Mesenchymal stem cell (in vitro differentiated cells and primary cell): ENCODE measurements around the gene GRAMD4.

Experiments used
- DNase-seq: peaks from one replicate; pipeline ENCODE4 v3.0.0-alpha.2; 2013
- H2AFZ ChIP-seq: one replicate; pipeline ENCODE4 v1.6.1; 2013; ENCODE audit warnings: low read depth, mild to moderate bottlenecking, control low read depth, inconsistent platforms, low read length, moderate library complexity
- H2AK5ac ChIP-seq: 2 replicates; pipeline ENCODE4 v1.6.1; 2013; ENCODE audit warnings: low read length, moderate library complexity, mild to moderate bottlenecking, inconsistent platforms; ENCODE audit not compliant: severe bottlenecking
- H2BK120ac ChIP-seq: one replicate; pipeline ENCODE4 v1.6.1; 2013; ENCODE audit warnings: low read depth, mild to moderate bottlenecking, inconsistent platforms, low read length, moderate library complexity
- H2BK12ac ChIP-seq, 2 experiments: one replicate each; pipeline ENCODE4 v1.6.1; 2013; ENCODE audit warnings: inconsistent platforms in 2 of 2, low read length in 2 of 2, mild to moderate bottlenecking in 2 of 2, moderate library complexity in 2 of 2, control low read depth in 1 of 2
- H2BK15ac ChIP-seq: one replicate; pipeline ENCODE4 v1.6.1; 2013; ENCODE audit warnings: mild to moderate bottlenecking, low read depth, inconsistent platforms; ENCODE audit not compliant: poor library complexity, severe bottlenecking
- H2BK5ac ChIP-seq: 2 replicates; pipeline ENCODE4 v1.6.1; 2013; ENCODE audit warnings: low read depth, mild to moderate bottlenecking, low read length, control low read depth, inconsistent platforms; ENCODE audit not compliant: poor library complexity, severe bottlenecking
- H3K14ac ChIP-seq, 2 experiments: one replicate each; pipeline ENCODE4 v1.6.1; 2013; ENCODE audit warnings: inconsistent platforms in 2 of 2, low read length in 2 of 2, control low read depth in 1 of 2, mild to moderate bottlenecking in 1 of 2, moderate library complexity in 1 of 2
- H3K18ac ChIP-seq, 2 experiments: one replicate each; pipeline ENCODE4 v1.6.1; 2013; ENCODE audit warnings: inconsistent platforms in 2 of 2, low read length in 2 of 2, control low read depth in 1 of 2, low read depth in 1 of 2, mild to moderate bottlenecking in 1 of 2
- H3K23ac ChIP-seq, 2 experiments: one replicate each; pipeline ENCODE4 v1.6.1; 2013; ENCODE audit warnings: inconsistent platforms in 2 of 2, low read length in 2 of 2, mild to moderate bottlenecking in 2 of 2, moderate library complexity in 2 of 2, control low read depth in 1 of 2
- H3K27ac ChIP-seq: 2 replicates; pipeline ENCODE4 v1.5.1; 2013; ENCODE audit warnings: mild to moderate bottlenecking, moderate library complexity, low read length, control low read depth, inconsistent platforms; ENCODE audit not compliant: poor library complexity, severe bottlenecking
- H3K27me3 ChIP-seq, 2 experiments: 2 replicates each; pipeline versions ENCODE4 v1.6.1 to v1.7.0; 2013; ENCODE audit warnings: low read length in 2 of 2, mild to moderate bottlenecking in 2 of 2, moderate library complexity in 2 of 2, control low read depth in 1 of 2, inconsistent platforms in 1 of 2; ENCODE audit not compliant: control insufficient read depth in 1 of 2, insufficient read depth in 1 of 2
- H3K36me3 ChIP-seq, 2 experiments: 2 replicates each; pipeline versions ENCODE4 v1.6.1 to v1.7.0; 2013; ENCODE audit warnings: low read length in 2 of 2, control low read depth in 1 of 2, inconsistent platforms in 1 of 2, low read depth in 1 of 2, mild to moderate bottlenecking in 1 of 2; ENCODE audit not compliant: insufficient read depth in 2 of 2, control insufficient read depth in 1 of 2
- H3K4ac ChIP-seq, 2 experiments: one replicate each; pipeline ENCODE4 v1.6.1; 2013; ENCODE audit warnings: inconsistent platforms in 2 of 2, low read length in 2 of 2, mild to moderate bottlenecking in 2 of 2, moderate library complexity in 2 of 2, control low read depth in 1 of 2, low read depth in 1 of 2
- H3K4me1 ChIP-seq: 2 replicates; pipeline ENCODE4 v1.6.1; 2013; ENCODE audit warnings: low read depth, low read length, control low read depth; ENCODE audit not compliant: control insufficient read depth, insufficient read depth
- H3K4me2 ChIP-seq: 2 replicates; pipeline ENCODE4 v1.6.1; 2013; ENCODE audit warnings: low read length, mild to moderate bottlenecking, inconsistent platforms; ENCODE audit not compliant: poor library complexity, severe bottlenecking
- H3K4me3 ChIP-seq, 2 experiments: 2 replicates each; pipeline versions ENCODE4 v1.5.1 to v1.7.0; 2013; ENCODE audit warnings: low read length in 2 of 2, mild to moderate bottlenecking in 2 of 2, control low read depth in 1 of 2, low read depth in 1 of 2; ENCODE audit not compliant: insufficient read depth in 1 of 2
- H3K79me1 ChIP-seq: replicated peaks from 2 replicates; pipeline ENCODE4 v1.6.1; 2013; ENCODE audit warnings: mild to moderate bottlenecking, control low read depth, low read length, inconsistent platforms; ENCODE audit not compliant: poor library complexity, severe bottlenecking
- H3K9ac ChIP-seq: 2 replicates; pipeline ENCODE4 v1.7.0; 2013; ENCODE audit warnings: mild to moderate bottlenecking, low read length, moderate library complexity
- H3K9me3 ChIP-seq: 2 replicates; pipeline ENCODE4 v1.7.0; 2013; ENCODE audit warnings: mild to moderate bottlenecking, low read length; ENCODE audit not compliant: control insufficient read depth
- H4K8ac ChIP-seq: one replicate; pipeline ENCODE4 v1.6.1; 2013; ENCODE audit warnings: inconsistent platforms, mild to moderate bottlenecking, low read length, moderate library complexity
- H4K91ac ChIP-seq: one replicate; pipeline ENCODE4 v1.6.1; 2013; ENCODE audit warnings: mild to moderate bottlenecking, low read length, inconsistent platforms
- WGBS: methylation state at CpG from one replicate; pipeline ENCODE4 v1.1.7; 2013; ENCODE audit warnings: mixed read lengths; 5-methylcytosine and 5-hydroxymethylcytosine counted together

Gene GRAMD4

DNA sequence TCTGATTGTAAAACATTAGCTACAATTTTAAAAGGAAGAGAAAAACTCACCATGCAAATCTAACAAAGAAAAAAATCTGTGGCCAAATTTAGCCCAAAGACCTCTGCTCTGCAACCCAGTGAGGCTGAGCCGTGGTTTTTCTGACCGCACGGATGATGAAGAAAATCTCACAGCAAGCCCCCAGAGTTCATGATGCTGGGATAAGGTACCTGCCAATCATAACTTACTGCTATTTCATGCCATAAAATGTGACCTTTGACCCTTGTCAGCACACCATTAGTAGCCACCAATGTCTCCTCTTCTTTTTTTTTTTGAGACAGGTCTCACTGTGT is 106.8 kb downstream of the GRAMD4 start:
- WGBS = 95% methylated on average over 3 of the region's 3 CpGs
- Histone ChIP-seq H3K23ac (no peak overlapping the region), H4K91ac (no peak overlapping the region), H2BK5ac (no peak overlapping the region), H4K8ac (no peak overlapping the region), H3K4me1 (peaks cover 21% of the 10 kb centered on the region), H3K9me3 (no peaks in the 10 kb centered on the region), H3K9ac (no peak overlapping the region), H2BK15ac (no peak overlapping the region), H3K4ac (no peak overlapping the region), H2AFZ (no peak overlapping the region), H3K27me3 (no peaks in the 10 kb centered on the region), H3K79me1 (peaks cover 56% of the 10 kb centered on the region), H3K27ac (no peak overlapping the region), H2BK12ac (no peak overlapping the region), H2BK120ac (no peak overlapping the region), H3K14ac (no peak overlapping the region), H3K36me3 (peaks cover 3 to 51% of the 10 kb centered on the region in 2 experiments), H3K18ac (no peak overlapping the region), H2AK5ac (no peak overlapping the region), H3K4me3 (no peak overlapping the region), H3K4me2 (no peak overlapping the region)
- no peak for DNase-seq

- Histone ChIP-seq H3K18ac (no peak overlapping the region), H3K27me3 (no peaks in the 10 kb centered on the region), H2BK15ac (peak overlapping the region; percentile 30), H3K9ac (no peak overlapping the region), H2BK120ac (no peak overlapping the region), H3K14ac (no peak overlapping the region), H3K4me3 (no peak overlapping the region), H3K9me3 (no peaks in the 10 kb centered on the region), H4K8ac (no peak overlapping the region), H3K4ac (peak overlapping the region in 1 of 2 experiments; percentile 59), H2AK5ac (no peak overlapping the region), H2BK12ac (no peak overlapping the region), H4K91ac (peak overlapping the region; percentile 37), H2AFZ (no peak overlapping the region), H2BK5ac (no peak overlapping the region), H3K79me1 (peaks cover 52% of the 10 kb centered on the region), H3K4me1 (peaks cover 25% of the 10 kb centered on the region), H3K4me2 (no peak overlapping the region), H3K36me3 (peaks cover 3 to 49% of the 10 kb centered on the region in 2 experiments), H3K27ac (no peak overlapping the region), H3K23ac (no peak overlapping the region)
- DNase-seq = no peak
- WGBS = 92% methylated on average over 19 of the region's 19 CpGs
These were observed 107.7 kb downstream of the GRAMD4 start for GRCh38 chr22:46727813-46728364.

GRCh38 chr22:46728470-46728869 is 108.3 kb downstream of the GRAMD4 start:
- Histone ChIP-seq H2BK5ac (no peak overlapping the region), H3K4me3 (no peak overlapping the region), H3K79me1 (peaks cover 50% of the 10 kb centered on the region), H3K27me3 (no peaks in the 10 kb centered on the region), H4K8ac (no peak overlapping the region), H2AFZ (no peak overlapping the region), H2AK5ac (no peak overlapping the region), H3K18ac (no peak overlapping the region), H3K14ac (no peak overlapping the region), H4K91ac (peak overlapping the region; percentile 8), H3K9me3 (no peaks in the 10 kb centered on the region), H2BK12ac (no peak overlapping the region), H3K27ac (no peak overlapping the region), H3K4ac (no peak overlapping the region), H2BK120ac (no peak overlapping the region), H3K36me3 (peaks cover 3 to 48% of the 10 kb centered on the region in 2 experiments), H2BK15ac (no peak overlapping the region), H3K9ac (no peak overlapping the region), H3K23ac (no peak overlapping the region), H3K4me2 (no peak overlapping the region), H3K4me1 (peaks cover 25% of the 10 kb centered on the region)
- WGBS = 69% methylated on average over 11 of the region's 11 CpGs
- DNase-seq = peak; percentile 11
